Measurements from ENCODE around the gene DDX17. TPM values are rescaled to one million over a fixed set of nuclear protein-coding genes. Genes with fewer than 3 reads are reported as not detected.

DDX17 gene
- 290 and 312 TPM in 2 replicates for total RNA-seq (2014; rRNA removed)
- 76.3 TPM for polyA plus RNA-seq (2012)

GRCh38 chr22:38506118-38506962 is at the start of gene DDX17:
DDX17 (minus strand) TSS chr22:38506311.
- DNase-seq (ENCODE audit: low read depth) = peak; percentile 95

- DNase-seq (ENCODE audit: low read depth) = no peak
These were observed 48.2 kb upstream of the DDX17 start for GRCh38 chr22:38554281-38554680.

GRCh38 chr22:38549101-38549894 is 43.2 kb upstream of the DDX17 start:
- DNase-seq (ENCODE audit: low read depth) = no peak

GRCh38 chr22:38540701-38541100 is 34.6 kb upstream of the DDX17 start:
- DNase-seq (ENCODE audit: low read depth) = no peak

GRCh38 chr22:38531251-38531938 is 25.3 kb upstream of the DDX17 start:
- no peak for DNase-seq (ENCODE audit: low read depth)

- DNase-seq (ENCODE audit: low read depth) = no peak
These were observed 18.3 kb upstream of the DDX17 start for GRCh38 chr22:38524429-38524828.

- DNase-seq (ENCODE audit: low read depth) = no peak
These were observed 17.4 kb upstream of the DDX17 start for GRCh38 chr22:38523479-38523878.

GRCh38 chr22:38523029-38523428 is 16.9 kb upstream of the DDX17 start:
- no peak for DNase-seq (ENCODE audit: low read depth)

GRCh38 chr22:38519453-38520250 is 13.5 kb upstream of the DDX17 start:
- no peak for DNase-seq (ENCODE audit: low read depth)

- DNase-seq (ENCODE audit: low read depth) = no peak
These were observed 12.5 kb upstream of the DDX17 start for GRCh38 chr22:38518620-38519019.

GRCh38 chr22:38513063-38513462 is 7.0 kb upstream of the DDX17 start:
- DNase-seq (ENCODE audit: low read depth) = no peak

GRCh38 chr22:38510416-38510970 is 4.4 kb upstream of the DDX17 start:
- no peak for DNase-seq (ENCODE audit: low read depth)

GRCh38 chr22:38505541-38506117 is 482 bp downstream of the DDX17 start:
- peak; percentile 53 for DNase-seq (ENCODE audit: low read depth)

GRCh38 chr22:38504731-38505540 is 1.2 kb downstream of the DDX17 start:
- peak; percentile 58 for DNase-seq (ENCODE audit: low read depth)

- no peak for DNase-seq (ENCODE audit: low read depth)
These were observed 3.1 kb downstream of the DDX17 start for GRCh38 chr22:38503021-38503420.

GRCh38 chr22:38501797-38502672 is 4.1 kb downstream of the DDX17 start:
- no peak for DNase-seq (ENCODE audit: low read depth)

- DNase-seq (ENCODE audit: low read depth) = no peak
These were observed 8.2 kb downstream of the DDX17 start for GRCh38 chr22:38497869-38498268.

- DNase-seq (ENCODE audit: low read depth) = no peak
These were observed 11.2 kb downstream of the DDX17 start for GRCh38 chr22:38494939-38495338.

- DNase-seq (ENCODE audit: low read depth) = no peak
These were observed 11.6 kb downstream of the DDX17 start for GRCh38 chr22:38494498-38494897.
